GM19099 (cell line): ENCODE data around the gene RASSF10.

Experiments used
- POLR2A ChIP-seq: IDR thresholded peaks from 3 replicates; pipeline ENCODE4 v1.6.1; 2011; ENCODE audit warnings: low read depth; ENCODE audit not compliant: insufficient read length; ENCODE audit errors: extremely low read depth

The RASSF10 gene

DNA sequence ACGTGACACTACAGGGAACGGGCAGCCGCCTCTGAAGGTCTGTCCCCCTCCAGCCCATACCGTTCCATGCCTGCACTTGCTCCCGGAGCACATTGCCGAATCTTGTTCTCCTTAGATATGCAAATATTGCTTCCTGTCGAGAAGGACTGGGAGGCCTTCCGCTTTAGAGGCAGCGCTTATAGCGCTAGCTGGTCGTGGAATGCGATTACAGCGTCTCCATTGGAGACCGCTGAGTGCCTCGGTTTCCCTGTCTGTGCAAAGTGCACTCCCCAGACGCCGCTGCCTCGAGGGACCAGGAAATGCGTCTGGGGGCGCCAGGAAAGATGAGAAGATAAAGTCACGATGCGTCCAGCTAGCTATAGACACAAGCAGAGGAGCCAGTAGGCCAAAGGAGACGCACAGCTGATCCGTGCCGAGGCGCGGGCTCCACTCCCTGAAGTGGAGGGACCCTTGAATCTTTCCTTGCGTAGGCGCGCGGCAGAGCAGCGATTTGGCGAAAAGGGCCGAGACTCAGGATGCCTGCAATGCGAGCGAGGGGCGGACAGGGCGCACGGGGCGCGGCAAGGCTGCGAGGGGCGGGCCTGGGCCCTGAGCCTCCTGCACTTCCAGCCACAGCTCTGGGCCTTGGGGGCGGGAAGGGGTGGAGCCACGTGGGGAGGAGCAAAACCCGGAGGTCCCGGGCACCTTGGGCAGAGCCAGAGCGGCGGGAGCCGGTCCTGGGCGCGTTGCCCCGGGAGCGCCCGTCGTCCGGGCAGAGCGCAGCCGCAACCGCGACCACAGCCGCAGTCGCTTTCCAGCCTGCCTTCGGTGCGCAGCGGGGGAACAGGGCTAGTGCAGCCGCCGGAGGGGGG lies at the start of gene RASSF10:
TSS of gene RASSF10 (plus strand) at position 692 of the 851 bp plus-strand sequence. CDS start 261 bp downstream, outside the sequence.
- no peak for TF ChIP-seq POLR2A

- TF ChIP-seq POLR2A: no peak
These were observed 47.5 kb upstream of the RASSF10 start for GRCh38 chr11:12961615-12962014.

- no peak for TF ChIP-seq POLR2A
These were observed 46.8 kb upstream of the RASSF10 start for GRCh38 chr11:12962306-12962705.

DNA sequence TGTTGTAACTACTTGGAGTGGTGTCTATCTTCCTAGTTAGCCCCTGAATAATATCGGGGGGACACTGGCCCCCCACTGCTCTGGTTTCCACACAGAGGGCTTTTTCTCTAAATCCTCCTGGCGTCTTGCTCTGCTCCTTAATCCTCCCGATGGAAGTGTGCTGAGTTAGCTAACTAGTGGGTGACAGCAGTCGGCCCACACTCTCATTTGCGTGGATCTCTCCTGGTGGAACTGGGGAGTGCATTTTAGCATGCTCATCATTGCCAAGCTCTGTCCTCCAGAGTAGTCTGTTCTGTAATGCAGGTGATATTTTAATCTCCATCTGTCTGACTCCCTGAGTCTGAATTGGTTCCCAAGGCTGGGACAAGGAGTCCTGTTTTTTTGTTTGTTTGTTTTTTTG lies 46.1 kb upstream of the RASSF10 start:
- TF ChIP-seq POLR2A: no peak

DNA sequence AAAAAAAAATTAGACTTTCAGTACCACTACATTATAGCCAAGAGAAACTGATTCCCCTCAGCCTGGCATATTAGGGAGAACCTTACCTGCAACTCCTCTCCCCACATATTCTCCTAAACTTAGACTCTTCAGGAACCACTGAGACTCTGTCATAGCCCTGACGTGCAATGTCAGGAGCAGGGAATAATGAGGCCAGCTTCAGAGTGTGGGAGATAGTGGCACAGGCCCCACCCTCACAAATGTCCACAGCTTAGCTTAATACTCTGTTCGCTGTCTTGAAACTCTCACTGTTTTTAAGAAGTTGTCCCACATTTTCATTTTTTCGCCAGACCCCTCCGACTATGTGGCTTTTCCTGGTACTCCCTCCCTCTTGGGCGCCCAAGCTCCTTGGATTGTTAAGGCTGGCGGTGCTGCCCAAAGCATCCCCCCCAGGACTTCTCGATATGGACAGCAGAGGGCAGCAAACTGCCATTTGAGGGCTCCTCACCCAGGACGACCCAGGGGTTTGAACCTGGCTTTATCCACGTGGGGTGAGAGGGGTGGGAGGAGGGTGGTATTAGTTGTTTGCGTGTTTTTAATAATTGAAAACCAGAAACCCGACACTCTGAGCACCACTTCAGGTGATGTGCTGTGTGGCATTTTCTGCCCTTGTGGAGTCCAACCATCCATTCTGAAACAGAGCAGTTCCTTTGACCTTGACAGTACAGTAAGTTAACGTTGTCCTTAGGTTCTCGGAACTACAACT lies 45.2 kb upstream of the RASSF10 start:
- TF ChIP-seq POLR2A: no peak

DNA sequence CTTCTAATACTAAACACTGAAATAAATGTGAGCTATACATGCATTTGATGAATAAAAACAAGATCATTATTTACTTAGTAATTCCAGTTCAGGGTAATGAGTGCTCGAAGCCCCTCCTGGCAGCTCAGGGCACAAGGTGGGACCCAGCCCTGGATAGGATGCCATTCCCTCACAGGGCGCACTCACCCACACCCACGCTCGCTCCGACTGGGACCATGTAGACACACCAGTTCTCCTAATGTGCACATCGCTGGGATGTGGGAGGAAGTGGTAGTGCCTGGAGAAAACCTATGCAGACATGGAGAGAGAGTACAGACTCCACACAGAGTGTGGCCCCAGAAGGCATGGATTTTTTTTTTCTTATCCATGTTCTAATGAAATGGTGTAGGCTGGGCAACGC lies 44.5 kb upstream of the RASSF10 start:
- no peak for TF ChIP-seq POLR2A

- TF ChIP-seq POLR2A: no peak
These were observed 43.1 kb upstream of the RASSF10 start for GRCh38 chr11:12966002-12966401.

GRCh38 chr11:12968101-12968500 lies 41.0 kb upstream of the RASSF10 start:
- TF ChIP-seq POLR2A: no peak

DNA sequence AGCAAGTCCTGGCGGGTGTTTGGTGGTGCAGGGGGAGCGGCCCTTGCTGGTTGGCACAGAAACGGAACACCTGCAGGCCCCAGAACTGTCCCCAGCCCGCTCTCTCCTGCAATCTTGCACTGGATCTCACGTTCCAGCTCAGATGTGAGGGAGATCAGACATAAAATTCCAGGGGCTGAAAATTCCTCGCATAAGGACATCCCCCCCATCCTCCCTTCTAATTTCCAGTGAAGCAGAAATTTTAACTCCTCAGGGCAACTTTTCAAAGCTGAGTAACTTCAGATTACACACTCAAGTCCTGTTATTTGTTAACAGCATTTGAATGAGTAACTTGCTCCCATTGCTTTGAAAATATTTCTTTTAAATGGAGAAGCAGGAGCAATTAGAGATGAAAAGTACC lies 40.3 kb upstream of the RASSF10 start:
- no peak for TF ChIP-seq POLR2A

DNA sequence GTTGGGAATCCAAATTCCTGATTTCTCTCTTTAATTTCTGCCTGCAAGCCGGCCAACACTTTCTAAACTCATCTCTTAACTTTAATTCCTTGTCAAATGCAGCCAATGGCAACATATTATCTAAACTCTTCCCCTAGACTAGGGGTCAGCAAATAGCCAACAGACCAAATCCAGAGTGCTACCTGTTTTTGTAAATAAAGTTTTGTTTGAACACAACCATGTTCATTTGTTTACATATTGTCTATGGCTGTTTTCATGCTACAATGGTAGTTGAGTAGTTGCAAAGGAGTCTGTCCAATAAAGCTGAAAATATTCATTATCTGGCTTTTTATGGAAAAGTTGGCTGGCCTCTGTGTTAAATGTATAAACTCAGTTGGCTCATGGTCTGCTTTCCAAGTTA lies 37.2 kb upstream of the RASSF10 start:
- no peak for TF ChIP-seq POLR2A

DNA sequence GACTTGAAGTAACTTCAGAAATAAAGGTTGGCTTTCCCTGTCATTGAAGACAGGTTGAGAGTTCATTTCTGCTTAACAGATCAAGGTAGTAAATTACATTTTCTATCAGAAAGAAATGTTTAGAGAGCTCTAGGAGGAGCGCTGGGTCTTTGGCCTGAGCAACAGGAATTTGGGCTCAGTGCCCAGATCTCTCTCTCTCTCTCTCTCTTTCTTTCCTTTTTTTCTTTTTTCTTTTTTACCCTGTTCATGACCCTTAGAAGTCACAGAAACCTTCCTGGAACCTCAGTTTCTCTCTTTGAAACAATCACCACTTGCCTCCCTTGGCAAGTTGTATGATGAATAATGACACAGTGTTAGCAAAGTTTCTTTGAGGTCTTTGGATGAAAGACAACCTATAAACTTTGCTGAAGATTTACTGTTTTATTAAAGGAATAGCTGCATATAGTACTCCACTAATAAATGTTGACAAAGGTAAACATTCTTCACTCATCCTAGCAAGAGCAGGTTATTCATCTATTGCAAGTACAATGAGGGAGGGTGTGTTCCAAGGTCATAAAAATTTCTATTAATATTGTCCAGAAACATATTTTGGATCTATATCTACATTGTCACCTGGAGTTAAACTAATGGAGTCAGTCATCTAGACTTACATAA lies 35.5 kb upstream of the RASSF10 start:
- TF ChIP-seq POLR2A: no peak

GRCh38 chr11:12975195-12975594 lies 33.9 kb upstream of the RASSF10 start:
- TF ChIP-seq POLR2A: no peak

DNA sequence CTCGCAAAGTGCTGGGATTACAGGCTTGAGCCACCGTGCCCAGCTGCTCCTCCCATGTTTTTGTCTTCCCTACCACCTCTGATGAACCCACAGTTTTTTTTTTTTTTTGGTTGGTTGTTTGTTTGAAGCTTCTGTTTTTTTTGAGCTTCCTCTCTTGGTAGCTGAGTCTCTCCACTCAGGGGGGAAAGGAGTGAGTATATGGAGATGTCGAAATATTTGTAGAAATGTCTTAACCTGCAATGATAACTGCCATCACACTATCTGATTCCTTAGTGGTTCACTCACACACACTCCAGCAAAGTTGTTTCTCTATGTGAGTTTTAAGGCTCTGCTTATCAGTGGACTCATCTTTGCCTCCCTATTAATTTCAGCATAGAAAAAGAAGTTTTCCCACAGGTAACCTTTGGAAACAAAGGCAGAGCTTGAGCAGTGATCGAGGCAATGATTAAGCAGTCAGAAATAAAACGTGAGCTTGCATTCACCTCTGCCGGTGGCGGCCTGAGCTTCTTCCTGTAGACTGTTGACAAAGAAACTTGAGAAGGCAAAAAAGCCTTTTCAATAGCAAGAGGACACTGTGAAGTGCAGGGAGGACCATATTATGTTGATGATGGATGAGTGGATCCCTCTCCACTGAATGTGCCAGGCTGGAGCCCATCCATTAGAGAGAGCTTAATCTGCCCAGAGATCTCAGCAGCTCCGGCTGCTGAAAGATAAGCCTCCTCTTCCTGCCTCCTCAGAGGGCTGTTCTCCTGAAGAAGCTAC lies 29.0 kb upstream of the RASSF10 start:
- no peak for TF ChIP-seq POLR2A

- no peak for TF ChIP-seq POLR2A
These were observed 27.2 kb upstream of the RASSF10 start for GRCh38 chr11:12981676-12982522.

GRCh38 chr11:12983336-12983735 lies 25.8 kb upstream of the RASSF10 start:
- no peak for TF ChIP-seq POLR2A
